ENCODE measurements around the gene PLA2G2C.

PLA2G2C gene

DNA sequence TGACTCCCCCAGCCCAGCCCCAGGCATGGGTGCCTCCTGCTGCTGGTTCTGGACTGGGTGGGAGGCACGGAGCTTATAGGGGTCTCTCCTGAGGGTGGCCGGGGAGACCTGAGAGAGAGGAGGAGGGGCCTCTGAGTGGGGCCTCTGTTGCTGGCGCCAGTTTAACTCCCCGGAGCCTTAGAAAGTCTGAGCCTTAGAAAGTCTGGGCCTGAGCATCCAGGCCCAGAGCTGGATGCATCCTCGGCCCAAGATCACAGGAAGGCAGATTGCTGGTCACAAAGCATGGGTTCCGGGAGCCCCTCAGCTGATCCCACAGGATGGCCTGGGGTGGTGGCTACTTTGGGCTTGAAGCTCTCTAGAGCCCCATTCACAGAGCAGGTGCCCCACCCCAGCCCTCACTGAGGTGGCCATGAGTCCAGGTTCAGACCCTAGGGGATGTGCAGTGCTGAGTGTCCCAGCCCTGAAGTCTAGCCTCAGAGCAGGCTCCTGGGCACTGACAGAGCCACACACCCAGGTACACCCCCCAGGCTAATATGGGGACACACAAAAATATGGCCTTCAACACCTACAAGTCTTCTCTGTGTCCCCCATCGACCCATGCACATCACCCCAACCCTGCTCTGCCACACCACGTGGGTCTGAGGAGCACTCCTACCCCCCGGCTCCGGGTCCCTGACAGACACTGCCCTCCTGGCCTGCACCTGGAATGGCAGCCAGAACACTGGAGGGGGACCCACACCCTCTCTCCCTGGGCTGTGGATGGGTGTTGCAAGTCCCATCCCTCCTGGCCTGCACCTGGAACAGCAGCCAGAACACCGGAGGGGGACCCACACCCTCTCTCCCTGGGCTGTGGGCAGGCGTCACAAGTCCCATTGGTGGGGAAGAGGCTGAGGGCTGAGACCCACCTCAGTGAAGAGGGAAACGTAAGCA, 37.5 kb downstream of the PLA2G2C start:
- TF ChIP-seq PATZ1 (CRISPR knock-in tag; IDR thresholded peaks at IDR 0.05; ENCODE audit: borderline replicate concordance) (no peak), ZFP3 (CRISPR knock-in tag; IDR thresholded peaks at IDR 0.05) (no peak), ISL1 (CRISPR knock-in tag; IDR thresholded peaks at IDR 0.05) (no peak), TSHZ2 (CRISPR knock-in tag; IDR thresholded peaks at IDR 0.05) (no peak), TCF4 (CRISPR knock-in tag; IDR thresholded peaks at IDR 0.05; ENCODE audit: borderline replicate concordance) (no peak)
- ATAC-seq: no peak

GRCh38 chr1:20147846-20148570, 38.3 kb downstream of the PLA2G2C start:
- ATAC-seq: no peak
- TF ChIP-seq ESRRG (CRISPR knock-in tag; IDR thresholded peaks at IDR 0.05) (no peak), OSR1 (CRISPR knock-in tag; IDR thresholded peaks at IDR 0.05) (no peak), SNAI2 (CRISPR knock-in tag; IDR thresholded peaks at IDR 0.05) (no peak), ZFP3 (CRISPR knock-in tag; IDR thresholded peaks at IDR 0.05) (no peak)
- TF ChIP-seq, protein P1, sequence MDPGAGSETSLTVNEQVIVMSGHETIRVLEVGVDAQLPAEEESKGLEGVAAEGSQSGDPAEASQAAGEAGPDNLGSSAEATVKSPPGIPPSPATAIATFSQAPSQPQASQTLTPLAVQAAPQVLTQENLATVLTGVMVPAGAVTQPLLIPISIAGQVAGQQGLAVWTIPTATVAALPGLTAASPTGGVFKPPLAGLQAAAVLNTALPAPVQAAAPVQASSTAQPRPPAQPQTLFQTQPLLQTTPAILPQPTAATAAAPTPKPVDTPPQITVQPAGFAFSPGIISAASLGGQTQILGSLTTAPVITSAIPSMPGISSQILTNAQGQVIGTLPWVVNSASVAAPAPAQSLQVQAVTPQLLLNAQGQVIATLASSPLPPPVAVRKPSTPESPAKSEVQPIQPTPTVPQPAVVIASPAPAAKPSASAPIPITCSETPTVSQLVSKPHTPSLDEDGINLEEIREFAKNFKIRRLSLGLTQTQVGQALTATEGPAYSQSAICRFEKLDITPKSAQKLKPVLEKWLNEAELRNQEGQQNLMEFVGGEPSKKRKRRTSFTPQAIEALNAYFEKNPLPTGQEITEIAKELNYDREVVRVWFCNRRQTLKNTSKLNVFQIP (CRISPR knock-in tag; IDR thresholded peaks at IDR 0.05; ENCODE audit: borderline replicate concordance, low read depth): no peak

GRCh38 chr1:20143734-20144565, 42.4 kb downstream of the PLA2G2C start:
- ATAC-seq: no peak
- TF ChIP-seq CSDC2 (CRISPR knock-in tag; IDR thresholded peaks at IDR 0.05) (no peak), GLIS3 (CRISPR knock-in tag; IDR thresholded peaks at IDR 0.05) (no peak), OSR1 (CRISPR knock-in tag; IDR thresholded peaks at IDR 0.05) (no peak), ZNF70 (CRISPR knock-in tag; IDR thresholded peaks at IDR 0.05) (no peak), TOX (CRISPR knock-in tag; IDR thresholded peaks at IDR 0.05; ENCODE audit: borderline replicate concordance) (no peak), TCF4 (CRISPR knock-in tag; IDR thresholded peaks at IDR 0.05; ENCODE audit: borderline replicate concordance) (no peak), PPARA (CRISPR knock-in tag; IDR thresholded peaks at IDR 0.05; ENCODE audit: borderline replicate concordance) (no peak), SNAI2 (CRISPR knock-in tag; IDR thresholded peaks at IDR 0.05) (no peak), TSHZ2 (CRISPR knock-in tag; IDR thresholded peaks at IDR 0.05) (no peak), ESRRG (CRISPR knock-in tag; IDR thresholded peaks at IDR 0.05) (no peak), RARB (CRISPR knock-in tag; IDR thresholded peaks at IDR 0.05) (no peak), ZC3H10 (CRISPR knock-in tag; IDR thresholded peaks at IDR 0.05) (no peak), ZFP30 (CRISPR knock-in tag; IDR thresholded peaks at IDR 0.05) (no peak)
- TF ChIP-seq, protein P1 (CRISPR knock-in tag; IDR thresholded peaks at IDR 0.05; ENCODE audit: borderline replicate concordance, low read depth): no peak
